ENCODE measurements around the gene SCLT1.
"Not testable (repeated sequence)": the region's sequence is repeated elsewhere in the genome, so short reads cannot be mapped to it uniquely, and the experiment has no call there.

SCLT1 gene

DNA sequence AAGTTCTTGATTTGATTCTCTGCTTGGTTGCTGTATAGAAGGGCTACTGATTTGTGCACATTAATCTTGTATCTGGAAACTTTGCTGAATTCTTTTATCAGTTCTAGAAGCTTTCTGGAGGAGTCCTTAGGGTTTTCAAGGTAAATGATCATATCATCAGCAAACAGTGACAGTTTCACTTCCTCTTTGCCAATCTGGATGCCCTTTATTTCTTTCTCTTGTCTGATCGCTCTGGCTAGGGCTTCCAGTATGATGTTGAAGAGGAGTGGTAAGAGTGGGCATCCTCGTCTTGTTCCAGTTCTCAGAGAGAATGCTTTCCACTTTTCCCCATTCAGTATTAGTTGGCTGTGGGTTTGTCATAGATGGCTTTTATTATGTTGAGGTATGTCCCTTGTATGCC lies 23.8 kb downstream of the SCLT1 start:
- not testable (repeated sequence) for DNase-seq (ENCODE audit: low read depth)

GRCh38 chr4:129064717-129065116 lies 28.6 kb downstream of the SCLT1 start:
- no peak for DNase-seq (ENCODE audit: low read depth)

- DNase-seq (ENCODE audit: low read depth), result no peak
Observed at GRCh38 chr4:129063640-129064039, 29.7 kb downstream of the SCLT1 start.

GRCh38 chr4:129062580-129062979 lies 30.8 kb downstream of the SCLT1 start:
- DNase-seq (ENCODE audit: low read depth), result no peak

DNA sequence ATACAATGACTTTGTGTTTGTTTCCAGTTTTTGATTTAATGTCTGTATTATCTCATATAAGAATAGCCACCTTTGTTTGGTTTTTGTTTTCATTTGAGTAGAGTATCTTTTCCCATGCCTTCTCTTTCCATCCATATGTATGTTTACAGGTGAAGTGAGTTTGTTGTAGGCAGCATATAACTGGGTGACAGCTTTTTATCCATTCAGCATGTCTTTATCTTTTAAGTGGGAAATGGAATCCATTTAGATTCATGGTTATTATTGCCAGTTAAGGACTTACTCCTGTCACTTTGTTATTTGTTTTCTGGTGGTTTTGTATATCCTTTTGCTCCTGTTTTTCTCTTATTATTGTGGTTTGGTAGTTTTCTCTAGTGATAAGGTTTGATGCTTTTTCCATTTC lies 34.3 kb downstream of the SCLT1 start:
- DNase-seq (ENCODE audit: low read depth), result no peak

GRCh38 chr4:129046055-129046959 lies 47.0 kb downstream of the SCLT1 start:
- no peak for DNase-seq (ENCODE audit: low read depth)

DNA sequence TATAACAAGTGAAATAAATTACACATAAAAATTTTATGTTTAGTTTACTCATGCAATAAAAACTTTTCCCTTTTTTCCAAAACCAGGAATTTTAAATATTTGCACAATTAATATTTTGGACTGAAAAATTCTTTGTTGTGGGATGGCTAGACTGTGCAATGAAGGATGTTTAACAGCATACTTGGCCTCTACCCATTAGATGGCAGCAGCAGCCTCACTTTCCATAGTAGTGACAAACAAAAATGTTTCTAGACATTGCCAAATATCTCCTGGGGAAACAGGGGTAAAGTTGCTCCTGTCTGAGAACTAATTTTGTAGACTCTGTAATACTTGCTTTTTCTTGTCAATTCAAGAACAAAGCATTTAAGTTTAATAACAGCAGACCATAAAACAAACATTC lies 49.8 kb downstream of the SCLT1 start:
- DNase-seq (ENCODE audit: low read depth), result no peak

- DNase-seq (ENCODE audit: low read depth), result no peak
Observed at GRCh38 chr4:129040471-129040870, 52.9 kb downstream of the SCLT1 start.

- DNase-seq (ENCODE audit: low read depth), result no peak
Observed at GRCh38 chr4:129037093-129037492, 56.2 kb downstream of the SCLT1 start.

DNA sequence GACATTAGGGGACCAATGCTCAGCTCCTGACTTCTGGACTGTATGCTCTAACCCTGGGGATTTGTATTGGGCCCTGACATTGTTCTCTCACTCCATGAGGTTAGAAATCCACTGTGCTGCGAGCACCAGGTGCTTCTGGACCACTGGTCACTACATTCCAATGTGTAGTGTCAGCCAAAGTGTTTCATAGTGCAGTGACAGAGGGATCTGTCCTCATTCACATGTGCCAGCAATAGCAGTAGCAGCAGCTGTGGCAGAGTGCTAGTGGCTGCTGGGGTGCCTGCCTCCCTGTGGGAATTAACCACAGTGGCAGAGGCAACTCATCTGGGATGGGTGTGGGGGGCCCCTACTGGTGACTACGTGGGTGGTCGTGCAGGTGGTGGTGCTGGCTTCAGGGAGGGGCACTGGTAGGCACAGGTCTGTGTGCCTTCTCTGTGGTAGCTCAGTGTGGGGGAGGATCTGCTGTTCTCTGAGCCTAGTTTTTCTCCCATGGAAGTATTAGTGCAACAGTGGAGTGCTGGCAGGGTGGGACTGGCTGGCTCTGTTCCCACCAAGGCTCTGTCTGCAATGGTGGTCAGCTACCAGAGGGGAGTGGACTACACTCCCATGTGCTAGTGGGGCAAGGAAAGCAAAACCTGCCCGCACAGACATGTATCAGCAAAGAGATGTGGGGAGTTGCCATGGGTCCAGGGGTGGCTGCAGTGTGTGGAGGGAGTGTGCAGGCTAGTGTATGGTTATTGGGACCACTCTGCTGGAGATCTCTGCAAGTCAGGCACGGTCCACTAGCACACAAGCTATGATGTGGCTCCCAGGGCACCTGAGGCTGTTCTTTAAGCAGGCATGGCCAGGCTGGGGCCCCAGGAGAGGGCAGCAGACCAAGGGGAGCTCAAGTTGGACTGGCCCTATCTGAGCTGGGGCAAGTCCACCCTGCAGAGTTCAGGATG lies 78.5 kb downstream of the SCLT1 start:
- DNase-seq (ENCODE audit: low read depth), result no peak

- no peak for DNase-seq (ENCODE audit: low read depth)
Observed at GRCh38 chr4:129008096-129008495, 85.2 kb downstream of the SCLT1 start.

GRCh38 chr4:128986908-128987307 lies 106.4 kb downstream of the SCLT1 start:
- no peak for DNase-seq (ENCODE audit: low read depth)

DNA sequence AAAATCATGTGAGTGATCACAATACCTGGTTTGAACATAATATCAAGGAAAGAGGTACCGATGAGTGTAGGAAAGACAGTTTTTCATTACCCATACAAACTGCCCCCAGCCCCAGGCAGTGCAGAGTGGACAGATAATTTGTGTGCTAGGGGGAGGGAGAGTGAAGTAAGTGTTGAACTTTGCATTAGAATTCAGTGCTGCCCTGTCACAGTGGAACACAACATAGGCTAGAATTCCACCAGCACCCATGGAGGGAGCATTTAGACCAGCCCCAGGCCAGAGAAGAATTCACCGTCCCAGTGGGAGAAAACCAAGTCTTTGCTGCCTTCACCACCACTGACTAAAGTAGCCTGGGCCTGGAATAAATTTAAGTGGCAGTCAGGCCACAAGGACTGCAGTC lies 107.3 kb downstream of the SCLT1 start:
- no peak for DNase-seq (ENCODE audit: low read depth)

DNA sequence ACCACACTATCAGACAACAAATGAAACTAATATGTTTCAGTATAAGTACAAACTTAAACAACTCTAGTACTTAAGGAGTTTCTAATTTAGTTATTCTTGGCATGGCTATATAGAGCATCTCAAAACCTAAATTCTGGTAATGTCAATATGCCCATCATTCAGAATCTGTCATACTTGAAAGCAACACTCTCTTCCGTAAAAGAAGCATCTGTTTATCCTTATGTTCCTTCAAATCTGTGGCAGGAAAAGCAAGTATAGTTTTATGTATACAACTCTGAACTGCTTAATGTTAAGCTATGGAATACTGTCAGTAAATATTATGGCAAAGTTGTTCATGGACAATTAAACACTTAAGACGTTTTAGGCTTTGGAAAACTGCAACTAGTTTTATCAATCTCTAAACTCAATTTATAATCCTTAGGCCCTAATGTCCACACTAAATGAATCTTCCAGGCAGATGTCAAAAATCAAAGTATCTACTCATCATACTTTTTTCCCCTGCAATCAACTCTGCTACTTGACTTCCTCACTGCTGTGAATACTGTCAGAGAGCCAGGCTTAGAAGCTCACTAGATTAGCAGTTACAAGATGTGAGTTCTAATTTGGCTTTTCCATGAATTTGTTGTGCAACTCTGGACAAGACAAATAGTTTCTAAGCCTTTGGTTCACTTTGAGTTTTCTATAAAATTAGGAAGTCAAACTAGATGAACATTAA lies 109.4 kb downstream of the SCLT1 start:
- no peak for DNase-seq (ENCODE audit: low read depth)

DNA sequence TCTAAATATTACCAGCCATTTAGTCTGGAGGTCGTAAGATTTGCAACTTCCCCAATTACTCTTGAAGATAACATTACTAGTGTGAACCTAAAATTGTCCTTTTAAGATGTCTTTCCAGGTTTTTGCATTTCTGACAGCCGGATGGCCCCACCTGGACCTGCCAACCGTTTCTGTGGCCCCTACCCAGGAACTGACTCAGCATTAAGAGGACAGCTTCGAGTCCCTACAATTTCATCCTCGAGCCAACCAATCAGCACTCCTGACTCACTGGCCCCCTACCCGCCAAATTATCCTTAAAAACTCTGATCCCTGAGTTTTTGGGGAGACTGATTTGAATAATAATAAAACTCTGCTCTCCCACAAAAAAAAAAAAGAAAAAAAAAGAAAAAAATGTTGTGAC lies 112.0 kb downstream of the SCLT1 start:
- no peak for DNase-seq (ENCODE audit: low read depth)

- no peak for DNase-seq (ENCODE audit: low read depth)
Observed at GRCh38 chr4:128980816-128981326, 112.5 kb downstream of the SCLT1 start.

- no peak for DNase-seq (ENCODE audit: low read depth)
Observed at GRCh38 chr4:128979934-128980333, 113.4 kb downstream of the SCLT1 start.

- DNase-seq (ENCODE audit: low read depth), result no peak
Observed at GRCh38 chr4:128978985-128979384, 114.4 kb downstream of the SCLT1 start.

- no peak for DNase-seq (ENCODE audit: low read depth)
Observed at GRCh38 chr4:128974136-128974581, 119.2 kb downstream of the SCLT1 start.

DNA sequence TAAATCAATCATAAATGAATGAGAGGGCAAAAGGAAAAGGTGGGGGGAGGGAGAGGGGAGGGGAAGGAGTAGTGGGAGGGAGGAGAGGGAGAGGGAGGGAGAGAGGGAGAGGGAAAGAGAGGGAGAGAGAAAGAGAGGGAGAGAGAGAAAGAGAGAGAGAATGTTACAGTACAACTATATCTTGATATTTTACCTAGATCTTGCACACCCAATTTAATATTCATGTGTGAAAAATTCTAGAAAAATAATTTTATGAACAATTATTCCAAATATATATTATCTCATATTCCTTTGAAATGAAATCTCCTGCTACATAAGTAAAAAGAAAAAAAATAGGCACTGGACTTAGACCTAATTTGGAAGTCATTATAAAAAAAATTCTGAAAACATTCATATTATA lies 120.0 kb downstream of the SCLT1 start:
- DNase-seq (ENCODE audit: low read depth), result no peak

GRCh38 chr4:128961405-128961804 lies 131.9 kb downstream of the SCLT1 start:
- no peak for DNase-seq (ENCODE audit: low read depth)

DNA sequence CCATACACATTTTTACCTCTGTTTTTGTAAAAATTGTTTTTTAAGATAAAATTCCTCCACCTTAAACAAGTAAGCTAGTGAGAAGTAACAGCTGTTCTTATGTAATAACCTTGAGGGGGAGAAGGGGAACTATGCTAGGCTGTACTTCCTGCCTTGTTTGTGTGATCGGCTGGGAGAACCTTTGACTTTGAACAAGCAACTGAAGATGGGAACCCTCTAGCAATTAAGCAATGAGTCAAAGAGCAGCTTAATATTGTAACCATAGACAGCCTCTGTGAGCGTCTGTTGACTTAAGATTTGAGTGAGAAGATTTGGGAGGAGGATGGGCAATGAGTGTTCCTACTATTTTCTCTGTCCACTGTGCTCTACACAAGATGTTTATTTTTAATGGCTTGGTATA lies 135.1 kb downstream of the SCLT1 start:
- DNase-seq (ENCODE audit: low read depth), result no peak

Data from activated T-helper 9 cell treated with anti-CD3 and anti-CD28 coated beads, Interleukin-2, amount 50 U/mL, for 16 hours (primary cell).